Bone marrow (tissue), 2 donors: ENCODE data around the gene OR4X2.
"Not testable (repeated sequence)": the region's sequence is repeated elsewhere in the genome, so short reads cannot be mapped to it uniquely, and the experiment has no call there.

Experiments used
- DNase-seq, 2 donors: peaks; one replicate each; lab custom pipeline; 2025; lab: John Stamatoyannopoulos, UW

The OR4X2 gene, protein sequence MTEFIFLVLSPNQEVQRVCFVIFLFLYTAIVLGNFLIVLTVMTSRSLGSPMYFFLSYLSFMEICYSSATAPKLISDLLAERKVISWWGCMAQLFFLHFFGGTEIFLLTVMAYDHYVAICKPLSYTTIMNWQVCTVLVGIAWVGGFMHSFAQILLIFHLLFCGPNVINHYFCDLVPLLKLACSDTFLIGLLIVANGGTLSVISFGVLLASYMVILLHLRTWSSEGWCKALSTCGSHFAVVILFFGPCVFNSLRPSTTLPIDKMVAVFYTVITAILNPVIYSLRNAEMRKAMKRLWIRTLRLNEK

DNA sequence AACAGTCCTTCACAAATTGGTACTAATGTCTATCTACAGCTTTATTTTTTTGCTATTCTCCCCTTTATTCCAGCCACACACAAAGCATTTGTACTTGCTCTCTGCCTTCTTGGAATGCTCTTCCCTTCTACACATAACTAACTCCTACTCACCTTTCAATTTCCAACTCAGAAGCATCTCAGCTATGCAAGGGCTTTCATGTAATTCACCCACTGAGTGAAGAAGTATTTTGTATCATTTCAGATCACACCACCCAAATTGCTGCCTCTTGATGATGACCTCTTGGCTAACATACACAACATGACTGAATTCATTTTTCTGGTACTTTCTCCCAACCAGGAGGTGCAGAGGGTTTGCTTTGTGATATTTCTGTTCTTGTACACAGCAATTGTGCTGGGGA lies at the start of gene OR4X2:
OR4X2 (plus strand) TSS at position 301 of the 400 bp plus-strand sequence; CDS start at position 301, 0 bp downstream.
- no peak for DNase-seq

- no peak for DNase-seq
Measured at GRCh38 chr11:48207881-48208280, 37.0 kb upstream of the OR4X2 start.

DNA sequence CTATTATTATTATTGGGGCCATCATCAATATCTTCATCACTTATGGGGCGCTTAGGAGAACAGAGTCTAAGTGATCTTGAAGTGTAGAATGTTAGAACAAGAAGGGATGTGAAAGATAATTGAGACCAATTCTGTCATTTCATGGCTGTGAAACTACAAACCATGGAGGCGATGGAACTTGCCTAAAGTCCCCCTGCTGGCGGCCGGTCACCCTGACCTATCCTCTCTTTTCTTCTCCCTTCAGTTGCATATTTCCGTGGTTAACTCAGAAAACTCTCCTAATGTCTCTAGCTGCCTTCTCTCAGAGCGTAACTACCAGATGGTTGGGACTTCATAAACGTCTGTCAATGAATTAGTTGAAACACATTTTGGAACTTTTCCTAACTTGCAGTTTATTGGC lies 34.9 kb upstream of the OR4X2 start:
- DNase-seq = no peak

DNA sequence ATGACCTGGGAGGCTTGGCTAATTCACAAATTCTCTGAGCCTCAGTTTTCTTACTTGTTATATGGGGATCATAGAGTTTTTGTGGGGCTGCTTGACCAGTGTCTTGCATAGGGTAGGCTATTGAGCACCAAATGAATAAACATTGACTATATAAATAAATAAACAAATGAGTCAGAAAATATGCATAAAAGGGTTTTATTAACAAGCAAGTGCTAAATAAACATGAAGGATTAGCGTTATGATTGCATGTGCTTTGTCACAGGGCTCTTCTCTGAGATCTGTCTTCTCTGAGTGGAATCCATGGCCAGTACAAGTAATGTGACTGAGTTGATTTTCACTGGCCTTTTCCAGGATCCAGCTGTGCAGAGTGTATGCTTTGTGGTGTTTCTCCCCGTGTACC lies 28.4 kb upstream of the OR4X2 start, which contains the start of gene OR4B1:
OR4B1 (plus strand) TSS at position 301 of the 400 bp plus-strand sequence; CDS start at position 301, 0 bp downstream.
- no peak for DNase-seq

- no peak for DNase-seq
Measured at GRCh38 chr11:48228761-48229160, 16.1 kb upstream of the OR4X2 start.

DNA sequence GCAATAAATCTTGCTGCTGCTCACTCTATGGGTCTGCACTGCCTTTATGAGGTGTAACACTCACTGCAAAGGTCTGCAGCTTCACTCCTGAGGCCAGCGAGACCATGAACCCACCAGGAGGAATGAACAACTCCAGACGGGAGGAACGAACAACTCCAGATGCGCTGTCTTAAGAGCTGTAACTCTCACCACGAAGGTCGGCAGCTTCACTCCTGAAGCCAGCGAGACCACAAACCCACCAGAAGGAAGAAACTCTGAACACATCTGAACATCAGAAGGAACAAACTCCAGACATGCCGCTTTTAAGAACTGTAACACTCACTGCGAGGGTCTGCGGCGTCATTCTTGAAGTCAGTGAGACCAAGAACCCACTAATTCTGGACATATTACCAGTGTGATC lies 14.8 kb upstream of the OR4X2 start:
- not testable (repeated sequence) for DNase-seq

DNA sequence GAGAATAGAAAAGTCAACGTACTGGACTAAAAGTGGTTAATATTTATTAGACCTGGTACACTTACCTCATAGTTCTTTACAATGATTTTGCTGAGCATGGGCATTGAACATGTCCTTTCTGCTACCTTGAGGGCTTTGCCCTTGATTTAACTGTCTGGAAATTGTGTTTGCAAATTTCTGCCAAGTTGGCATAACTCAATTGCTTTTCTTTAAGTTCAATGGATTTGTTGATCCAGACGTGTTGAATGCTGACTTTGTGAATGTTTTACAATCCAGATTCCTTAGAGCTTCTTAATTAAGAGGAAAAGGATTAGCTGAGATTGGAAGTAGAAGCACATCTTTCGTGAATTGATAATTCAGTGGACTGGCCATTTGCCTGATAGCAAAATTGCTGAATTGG lies 7.2 kb upstream of the OR4X2 start:
- DNase-seq = no peak

GRCh38 chr11:48242501-48242900 lies 2.4 kb upstream of the OR4X2 start:
- DNase-seq = no peak

DNA sequence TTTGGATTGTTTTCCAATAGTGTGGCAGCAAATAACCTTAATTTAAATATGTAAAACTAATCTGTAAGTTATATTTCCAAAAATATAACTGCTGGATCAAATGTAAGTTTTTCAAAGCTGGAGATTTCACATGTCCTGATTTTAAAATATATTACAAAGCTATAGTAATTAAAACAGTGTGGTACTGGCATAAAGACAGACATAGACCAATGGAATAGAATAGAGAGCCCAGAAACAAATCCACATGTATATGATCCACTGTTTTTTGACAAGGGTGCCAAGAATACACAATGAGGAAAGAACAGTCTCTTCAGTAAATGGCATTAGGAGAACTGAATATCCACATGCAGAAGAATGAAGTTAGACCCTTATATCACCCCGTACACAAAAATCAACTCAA lies 4.0 kb downstream of the OR4X2 start:
- no peak for DNase-seq

DNA sequence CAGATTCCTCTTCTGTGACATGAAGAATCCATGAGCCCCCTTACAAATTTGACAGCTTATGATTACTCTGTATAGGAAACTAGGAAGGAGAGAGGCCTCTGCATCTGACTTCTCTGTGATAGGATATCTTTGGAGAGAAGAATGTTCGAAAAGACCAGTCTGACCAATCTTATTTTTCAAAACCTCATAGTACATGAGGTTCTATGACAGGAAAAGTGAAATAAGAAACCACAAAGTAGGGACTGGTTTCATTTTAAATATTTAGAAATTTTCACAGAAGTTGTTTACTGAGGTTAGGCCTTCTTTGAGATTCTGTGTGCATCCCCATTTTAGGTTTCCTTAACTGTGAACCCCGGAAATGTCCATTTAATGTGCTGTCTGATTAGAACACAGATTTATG lies 16.7 kb downstream of the OR4X2 start:
- DNase-seq = no peak

- DNase-seq = no peak
Measured at GRCh38 chr11:48263423-48263911, 18.6 kb downstream of the OR4X2 start, which contains the start of gene OR4X1. OR4X1 (plus strand) TSS chr11:48263861; CDS start chr11:48263861, 0 bp downstream.

GRCh38 chr11:48270621-48271020 lies 25.7 kb downstream of the OR4X2 start:
- no peak for DNase-seq

DNA sequence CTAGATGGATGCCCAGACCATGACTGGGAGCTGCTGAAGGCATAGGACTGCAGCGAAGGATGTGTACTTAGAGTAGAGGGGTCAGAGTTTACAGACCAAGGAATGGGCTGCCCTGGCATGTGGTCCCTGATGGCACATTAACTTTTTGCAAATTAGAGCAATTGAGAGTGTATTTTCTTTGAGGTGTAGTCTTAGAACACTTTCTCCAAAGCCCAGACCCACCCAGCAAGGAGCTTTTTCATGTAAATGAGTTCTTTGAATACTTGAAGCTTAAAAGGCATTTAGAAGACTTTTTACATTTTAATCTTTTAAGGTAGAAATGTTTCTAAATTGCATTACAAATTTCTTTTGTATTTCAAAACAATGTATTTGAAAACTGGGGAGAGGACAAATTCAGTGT lies 27.7 kb downstream of the OR4X2 start:
- DNase-seq = no peak
